Endothelial cell of umbilical vein (primary cell): Measurements from ENCODE around the gene PPIL1. TPM values are rescaled to one million over a fixed set of nuclear protein-coding genes. Genes with fewer than 3 reads are reported as not detected.

Source experiments
- BruUV-seq: library from RNA; stranded (reverse); fragments of 400-500 nt; replicated peaks from 2 replicates; lab custom pipeline; 2021; lab: Mats Ljungman, UMichigan
- CTCF ChIA-PET: fragments of 300-600, 350-600 bp; sonication (Branson Sonifier 250); formaldehyde crosslinking; loops from one replicate; lab custom pipeline; 2021; ENCODE audit warnings: antibody characterized with exemption, inconsistent platforms; lab: Charles Lee
- POLR2A ChIA-PET: fragments of 300-600, 350-600 bp; sonication (Branson Sonifier 250); formaldehyde crosslinking; loops from one replicate; lab custom pipeline; 2021; ENCODE audit warnings: antibody characterized with exemption, inconsistent platforms; lab: Charles Lee
- DNase-seq: peaks from one replicate; pipeline ENCODE4 v3.0.0-alpha.2; 2011; ENCODE audit warnings: low read depth, low spot score
- FAIRE-seq: peaks from 2 replicates; lab custom pipeline; 2011; peaks lifted over from hg19 to GRCh38; lab: Jason Lieb, UNC
- H2AFZ ChIP-seq: 2 replicates; pipeline ENCODE4 v1.6.0; 2012; ENCODE audit warnings: low read depth, low read length, control low read depth, inconsistent platforms
- H3K27ac ChIP-seq: 2 replicates; pipeline ENCODE4 v1.5.1; 2011; ENCODE audit warnings: low read depth, mild to moderate bottlenecking, control low read depth, low read length, moderate library complexity; ENCODE audit not compliant: insufficient read depth
- H3K27me3 ChIP-seq, 2 experiments: 2 replicates each; pipeline versions ENCODE4 v1.6.0 to v1.6.1; 2011; ENCODE audit warnings: low read length in 2 of 2, mixed read lengths in 1 of 2; ENCODE audit not compliant: control insufficient read depth in 2 of 2, insufficient read depth in 2 of 2
- H3K36me3 ChIP-seq, 2 experiments: 2 replicates in 1 of 2; 3 replicates in 1 of 2; pipeline ENCODE4 v1.5.1; 2011; ENCODE audit warnings: low read length in 2 of 2, mild to moderate bottlenecking in 1 of 2, moderate library complexity in 1 of 2; ENCODE audit not compliant: control insufficient read depth in 2 of 2, insufficient read depth in 2 of 2; ENCODE audit errors: extremely low read depth in 1 of 2
- H3K4me1 ChIP-seq: 3 replicates; pipeline ENCODE4 v1.5.1; 2011; ENCODE audit warnings: mild to moderate bottlenecking, low read length; ENCODE audit not compliant: control insufficient read depth, insufficient read depth; ENCODE audit errors: extremely low read depth
- H3K4me2 ChIP-seq: 2 replicates; pipeline ENCODE4 v1.6.1; 2011; ENCODE audit warnings: low read length, control low read depth, mixed read lengths; ENCODE audit not compliant: insufficient read depth
- H3K4me3 ChIP-seq, 3 experiments: fragments of 200-600 bp in 1 of 3; sonication (generic), shearing (Covaris generic) in 1 of 3; replicated peaks in 1 of 3; 2 replicates each; pipeline ENCODE4 v1.5.1; 2011 to 2016; ENCODE audit warnings: control low read depth in 3 of 3, low read length in 3 of 3, mild to moderate bottlenecking in 2 of 3, inconsistent platforms in 1 of 3, low read depth in 1 of 3, moderate library complexity in 1 of 3; ENCODE audit not compliant: insufficient read depth in 1 of 3
- H3K79me2 ChIP-seq: 2 replicates; pipeline ENCODE4 v1.6.0; 2012; ENCODE audit warnings: low read length, inconsistent platforms; ENCODE audit not compliant: control insufficient read depth, insufficient read depth
- H3K9ac ChIP-seq: replicated peaks from 2 replicates; pipeline ENCODE3; 2011; ENCODE audit warnings: low read length, control low read depth; ENCODE audit not compliant: insufficient read depth; ENCODE audit errors: extremely low read depth
- H3K9me1 ChIP-seq: replicated peaks from 3 replicates; pipeline ENCODE4 v1.6.0; 2011; ENCODE audit warnings: mild to moderate bottlenecking, low read length; ENCODE audit not compliant: control insufficient read depth, insufficient read depth; ENCODE audit errors: extremely low read depth
- H3K9me3 ChIP-seq: replicated peaks from 2 replicates; pipeline ENCODE4 v1.5.1; 2012; ENCODE audit warnings: low read length, inconsistent platforms; ENCODE audit not compliant: control insufficient read depth, insufficient read depth
- H4K20me1 ChIP-seq: replicated peaks from 2 replicates; pipeline ENCODE3; 2011; ENCODE audit warnings: mild to moderate bottlenecking, low read length; ENCODE audit not compliant: control insufficient read depth, insufficient read depth; ENCODE audit errors: extremely low read depth
- EZH2 ChIP-seq: IDR thresholded peaks from 2 replicates; pipeline ENCODE4 v1.6.1; 2012; ENCODE audit warnings: borderline replicate concordance, low read depth, mild to moderate bottlenecking, moderate library complexity, low read length, inconsistent platforms; ENCODE audit not compliant: severe bottlenecking
- FOS ChIP-seq: IDR thresholded peaks from 2 replicates; pipeline ENCODE4 v1.6.1; 2011; ENCODE audit warnings: mild to moderate bottlenecking, low read length, moderate library complexity, borderline replicate concordance; ENCODE audit not compliant: insufficient read depth
- GATA2 ChIP-seq: IDR thresholded peaks from 2 replicates; pipeline ENCODE4 v1.7.0; 2011; ENCODE audit warnings: low read depth, mild to moderate bottlenecking, moderate library complexity, mixed read lengths, low read length; ENCODE audit not compliant: insufficient read length, insufficient read depth
- JUN ChIP-seq: IDR thresholded peaks from 2 replicates; pipeline ENCODE4 v1.6.1; 2011; ENCODE audit warnings: borderline replicate concordance, low read depth; ENCODE audit not compliant: insufficient read length, insufficient read depth
- MYC ChIP-seq: IDR thresholded peaks from one replicate; pipeline ENCODE4 v1.6.1; 2011; ENCODE audit warnings: mild to moderate bottlenecking, low read depth, low read length
- POLR2A ChIP-seq: IDR thresholded peaks from 2 replicates; pipeline ENCODE4 v1.6.1; 2012; ENCODE audit warnings: low read depth, mild to moderate bottlenecking, control low read depth, low read length
- POLR2AphosphoS5 ChIP-seq: IDR thresholded peaks from 2 replicates; pipeline ENCODE4 v1.6.1; 2012; ENCODE audit warnings: low read depth, mild to moderate bottlenecking, control low read depth, low read length, moderate library complexity; ENCODE audit not compliant: insufficient read depth
- dilution Hi-C: fragments of 300-500 bp; cut with MboI; formaldehyde crosslinking; loops from one replicate; pipeline ENCODE4 v1.15.0; 2019; ENCODE audit warnings: low sequenced_read_pairs; ENCODE audit not compliant: extremely low pct_ligation_motif_present
- intact Hi-C: fragments of 100-400 bp; cut with micrococcal nuclease; formaldehyde crosslinking; loops from one replicate; pipeline ENCODE4 v1.10.0; 2022
- polyA plus RNA-seq, 4 experiments: library from polyadenylated mRNA; depleted of rRNA in 3 of 4; stranded (reverse) in 3 of 4; unstranded in 1 of 4; fragments of >200 nt; gene quantifications; 2 replicates each; pipeline versions ENCODE4 v1.2.1 to v1.2.3, GENCODE V29; 2011 to 2012; ENCODE audit warnings: missing spikeins in 1 of 4
- total RNA-seq: library from RNA; stranded (reverse); gene quantifications from 2 replicates; pipeline ENCODE4 v1.2.3, GENCODE V29; 2021
- TF ChIP-seq, protein P1 (sequence below): IDR thresholded peaks from 2 replicates; pipeline ENCODE4 v1.6.1; 2011; ENCODE audit not compliant: insufficient read depth, insufficient read length
- TF ChIP-seq, protein P2 (sequence below), 2 donors: IDR thresholded peaks; 1 replicate in 1 of 2; 2 replicates in 1 of 2; pipeline ENCODE4 v1.5.1; 2011; ENCODE audit warnings: low read length in 2 of 2, mild to moderate bottlenecking in 2 of 2, moderate library complexity in 2 of 2, control low read depth in 1 of 2, inconsistent platforms in 1 of 2, low read depth in 1 of 2; ENCODE audit not compliant: insufficient read depth in 1 of 2; ENCODE audit errors: extremely low read depth in 1 of 2

PPIL1 gene
- total and polyA plus RNA-seq, 2 donors (not counting 3 experiments of a cell fraction or from before 2014, with no cell fraction given) = 28.6 to 35.6 TPM

DNA sequence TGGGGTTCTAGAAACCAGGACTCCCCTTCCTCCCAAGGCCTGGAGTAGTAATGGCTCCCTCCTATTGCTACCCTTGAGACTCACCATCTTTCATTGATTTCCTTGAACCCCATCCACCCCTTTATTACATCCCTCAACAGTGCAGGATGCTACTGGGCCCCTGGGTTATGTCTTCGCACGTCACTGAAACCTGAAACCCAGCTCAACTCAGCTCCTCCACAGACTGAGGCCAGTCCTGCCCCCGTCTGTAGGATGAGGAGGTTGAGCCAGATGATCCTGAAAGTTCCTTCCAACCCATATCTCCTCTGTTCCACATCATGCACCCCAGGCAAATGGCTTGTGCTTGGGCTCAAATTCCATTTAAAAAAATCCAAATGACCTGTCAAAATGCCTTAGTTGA, 56.8 kb downstream of the PPIL1 start:
- Histone ChIP-seq H4K20me1 (no peaks in the 10 kb centered on the region), H3K27ac (no peak overlapping the region), H3K79me2 (no peaks in the 10 kb centered on the region), H3K4me1 (peaks cover 25% of the 10 kb centered on the region), H3K4me3 (no peak overlapping the region), H3K36me3 (peaks cover 6 to 15% of the 10 kb centered on the region in 2 experiments), H3K9ac (no peak overlapping the region), H3K27me3 (no peaks in the 10 kb centered on the region), H3K9me1 (no peaks in the 10 kb centered on the region), H3K9me3 (no peaks in the 10 kb centered on the region), H2AFZ (no peak overlapping the region), H3K4me2 (no peak overlapping the region)
- BruUV-seq = no TSS peak
- dilution Hi-C loops = no loop called here
- no peak for TF ChIP-seq MYC
- no peak for TF ChIP-seq EZH2
- TF ChIP-seq FOS = no peak
- TF ChIP-seq POLR2AphosphoS5 = no peak
- TF ChIP-seq, protein P1, sequence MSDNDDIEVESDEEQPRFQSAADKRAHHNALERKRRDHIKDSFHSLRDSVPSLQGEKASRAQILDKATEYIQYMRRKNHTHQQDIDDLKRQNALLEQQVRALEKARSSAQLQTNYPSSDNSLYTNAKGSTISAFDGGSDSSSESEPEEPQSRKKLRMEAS = no peak
- TF ChIP-seq, protein P2, sequence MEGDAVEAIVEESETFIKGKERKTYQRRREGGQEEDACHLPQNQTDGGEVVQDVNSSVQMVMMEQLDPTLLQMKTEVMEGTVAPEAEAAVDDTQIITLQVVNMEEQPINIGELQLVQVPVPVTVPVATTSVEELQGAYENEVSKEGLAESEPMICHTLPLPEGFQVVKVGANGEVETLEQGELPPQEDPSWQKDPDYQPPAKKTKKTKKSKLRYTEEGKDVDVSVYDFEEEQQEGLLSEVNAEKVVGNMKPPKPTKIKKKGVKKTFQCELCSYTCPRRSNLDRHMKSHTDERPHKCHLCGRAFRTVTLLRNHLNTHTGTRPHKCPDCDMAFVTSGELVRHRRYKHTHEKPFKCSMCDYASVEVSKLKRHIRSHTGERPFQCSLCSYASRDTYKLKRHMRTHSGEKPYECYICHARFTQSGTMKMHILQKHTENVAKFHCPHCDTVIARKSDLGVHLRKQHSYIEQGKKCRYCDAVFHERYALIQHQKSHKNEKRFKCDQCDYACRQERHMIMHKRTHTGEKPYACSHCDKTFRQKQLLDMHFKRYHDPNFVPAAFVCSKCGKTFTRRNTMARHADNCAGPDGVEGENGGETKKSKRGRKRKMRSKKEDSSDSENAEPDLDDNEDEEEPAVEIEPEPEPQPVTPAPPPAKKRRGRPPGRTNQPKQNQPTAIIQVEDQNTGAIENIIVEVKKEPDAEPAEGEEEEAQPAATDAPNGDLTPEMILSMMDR (IDR thresholded peaks at IDR 0.05; ENCODE audit: extremely low read depth in 1 of 2, insufficient read depth in 1 of 2, low read depth in 1 of 2, low read length in 2 of 2) = no peak
- no peak for TF ChIP-seq GATA2
- TF ChIP-seq JUN = no peak
- no peak for TF ChIP-seq POLR2A
- FAIRE-seq = no peak
- CTCF ChIA-PET = interaction anchor here (1.0 to 3.1 kb wide), 3 partner anchors 11 to 34 kb away, joined by 3 to 21 read pairs (median 4); no protein-coding TSS in a partner anchor
- intact Hi-C loops = no loop called here
- DNase-seq = no peak
- POLR2A ChIA-PET = interaction anchor here (0.5 kb wide), 1 partner anchor 53 kb away, joined by 3 read pairs; no protein-coding TSS in a partner anchor
